IPS-11a (cell line): ENCODE data around the gene COL27A1.

Experiments used
- H3K4me3 ChIP-seq: one replicate; pipeline ENCODE4 v1.5.1; 2013; ENCODE audit warnings: low read depth, low read length, control low read depth

COL27A1 gene

GRCh38 chr9:114202849-114203248 is 47.5 kb downstream of the COL27A1 start:
- H3K4me3 ChIP-seq = no peak overlapping the region

GRCh38 chr9:114203410-114204140 is 48.2 kb downstream of the COL27A1 start:
- H3K4me3 ChIP-seq = no peak overlapping the region

- no peak overlapping the region for H3K4me3 ChIP-seq
Measured at GRCh38 chr9:114204265-114204664, 48.9 kb downstream of the COL27A1 start.

- no peak overlapping the region for H3K4me3 ChIP-seq
Measured at GRCh38 chr9:114205171-114206015, 50.1 kb downstream of the COL27A1 start.

- H3K4me3 ChIP-seq = no peak overlapping the region
Measured at GRCh38 chr9:114206221-114206789, 51.0 kb downstream of the COL27A1 start.

GRCh38 chr9:114207034-114207810 is 51.9 kb downstream of the COL27A1 start:
- H3K4me3 ChIP-seq = no peak overlapping the region

GRCh38 chr9:114207845-114208244 is 52.5 kb downstream of the COL27A1 start:
- H3K4me3 ChIP-seq = no peak overlapping the region

GRCh38 chr9:114209151-114209550 is 53.8 kb downstream of the COL27A1 start:
- H3K4me3 ChIP-seq = no peak overlapping the region

GRCh38 chr9:114210136-114210535 is 54.8 kb downstream of the COL27A1 start:
- H3K4me3 ChIP-seq = no peak overlapping the region

GRCh38 chr9:114210691-114211276 is 55.4 kb downstream of the COL27A1 start:
- H3K4me3 ChIP-seq = no peak overlapping the region

GRCh38 chr9:114212826-114213225 is 57.5 kb downstream of the COL27A1 start:
- no peak overlapping the region for H3K4me3 ChIP-seq

GRCh38 chr9:114213566-114213965 is 58.2 kb downstream of the COL27A1 start:
- H3K4me3 ChIP-seq = no peak overlapping the region

- no peak overlapping the region for H3K4me3 ChIP-seq
Measured at GRCh38 chr9:114214181-114214580, 58.8 kb downstream of the COL27A1 start.

- no peak overlapping the region for H3K4me3 ChIP-seq
Measured at GRCh38 chr9:114214686-114215414, 59.5 kb downstream of the COL27A1 start.

- no peak overlapping the region for H3K4me3 ChIP-seq
Measured at GRCh38 chr9:114216081-114216480, 60.7 kb downstream of the COL27A1 start.

- H3K4me3 ChIP-seq = no peak overlapping the region
Measured at GRCh38 chr9:114216976-114217375, 61.6 kb downstream of the COL27A1 start.

- no peak overlapping the region for H3K4me3 ChIP-seq
Measured at GRCh38 chr9:114218264-114219120, 63.2 kb downstream of the COL27A1 start.

GRCh38 chr9:114220061-114220541 is 64.8 kb downstream of the COL27A1 start:
- H3K4me3 ChIP-seq = no peak overlapping the region
